Heart right ventricle (tissue), 16 donors: ENCODE results near the gene COG2. TPM values are rescaled to one million over a fixed set of nuclear protein-coding genes. Genes with fewer than 3 reads are reported as not detected.
"Not testable (repeated sequence)": the region's sequence is repeated elsewhere in the genome, so short reads cannot be mapped to it uniquely, and the experiment has no call there.

Experiments used
- ATAC-seq, 8 donors: fragments of 200-7000 bp; cut with Tn5 transposase; one replicate each; pipeline ENCODE4 v1.9.1; 2020; ENCODE audit warnings: mild to moderate bottlenecking in 8 of 8, moderate library complexity in 8 of 8, moderate number of reproducible peaks in 1 of 8
- DNase-seq, 2 donors: peaks; one replicate each; pipeline ENCODE4 v3.0.0-alpha.2; 2020
- H3K27ac ChIP-seq, 10 donors: fragments of 200-600 bp; sonication (generic) in 2 of 10; one replicate each; pipeline versions ENCODE4 v1.5.0 to v1.8.0; 2020 to 2022; ENCODE audit warnings: mild to moderate bottlenecking in 3 of 10
- H3K27me3 ChIP-seq, 7 donors: fragments of 200-600 bp; one replicate each; pipeline ENCODE4 v1.8.0; 2021 to 2022; ENCODE audit warnings: mild to moderate bottlenecking in 2 of 7
- H3K36me3 ChIP-seq, 9 donors: fragments of 200-600 bp; sonication (generic) in 1 of 9; one replicate each; pipeline versions ENCODE4 v1.5.0 to v1.8.0; 2020 to 2022; ENCODE audit warnings: mild to moderate bottlenecking in 2 of 9
- H3K4me1 ChIP-seq, 9 donors: fragments of 200-600 bp; sonication (generic) in 1 of 9; one replicate each; pipeline versions ENCODE4 v1.5.0 to v1.8.0; 2020 to 2022; ENCODE audit warnings: mild to moderate bottlenecking in 4 of 9
- H3K4me3 ChIP-seq, 10 donors: fragments of 200-600 bp; sonication (generic) in 2 of 10; one replicate each; pipeline versions ENCODE4 v1.5.0 to v1.8.0; 2020 to 2022; ENCODE audit warnings: mild to moderate bottlenecking in 7 of 10, moderate library complexity in 2 of 10
- H3K9me3 ChIP-seq, 11 donors: fragments of 200-600 bp in 10 of 11; sonication (generic) in 2 of 11; one replicate each; pipeline versions ENCODE4 v1.5.0 to v1.8.0; 2013 to 2022; ENCODE audit warnings: mild to moderate bottlenecking in 2 of 11, control low read depth in 1 of 11, moderate library complexity in 1 of 11
- WGBS, 2 donors: extraction: QIAGEN DNeasy Blood & Tissue Kit; methylation state at CpG; one replicate each; pipeline ENCODE4 v1.1.7; 2013; ENCODE audit warnings: inconsistent platforms in 1 of 2; 5-methylcytosine and 5-hydroxymethylcytosine counted together
- intact Hi-C, 10 donors: fragments of 100-400 bp; cut with DNase I; formaldehyde crosslinking; loops; one replicate each; pipeline versions ENCODE4 v1.11.1 to v1.14.2; 2022
- polyA plus RNA-seq, 2 donors: library from polyadenylated mRNA; stranded (reverse); fragments of 200-250 nt; gene quantifications; one replicate each; pipeline ENCODE4 v1.2.3, GENCODE V29; 2013
- total RNA-seq, 10 donors: library from RNA; stranded (reverse); fragmentation: NEBNext Ultra II Directional in 3 of 10; extraction: Animal tissue kit (Norgen Biotek cat#: 25700) in 3 of 10; gene quantifications; one replicate each; pipeline versions ENCODE4 v1.2.1 to v1.2.4, GENCODE V29; 2021 to 2023
- TF ChIP-seq, protein P1 (sequence below), 9 donors: fragments of 200-600 bp; sonication (generic) in 2 of 9; IDR thresholded peaks; one replicate each; pipeline versions ENCODE4 v1.5.0 to v1.8.0; 2021 to 2022; ENCODE audit warnings: antibody characterized with exemption in 9 of 9, mild to moderate bottlenecking in 5 of 9, moderate library complexity in 1 of 9
- donor health status: Arrhythmogenic right ventricular cardiomyopathy.
- donor health status: ischemic (EF 13 %, LVEDD 7.1; RV severe dilation, severe dysfunction).
- donor health status: healthy with polysubstance abuse.
- donor health status: DM: no; HTN: yes; CAD: no.
- donor health status: DM: no; HTN: no; CAD: no.
- donor health status: ischemic (EF 25% LVEDD 6.9; RV normal size, moderate dysfunction).
- donor health status: ischemic (EF 25% LVEDD 5.7; RV mildly dilated, moderate dysfunction).
- donor health status: healthy.
- donor health status: DM: yes; HTN: yes; CAD: no.
- donor health status: Ischemic cardiomyopathy.
- donor health status: ischemic (EF 35%, LVEDD 5.7; RV mildly dilated, moderate dysfunction).
- donor health status: nonischemic (EF 11% LVEDD 7.7; RV severe dilation, severe dysfunction).
- donor health status: DM: yes; HTN: yes; CAD: no.
- donor health status: PGD.
- donor health status: ischemic (EF 29% LVEDD 5.4; RV normal size, mild dysfunction).
- donor health status: nonischemic (EF 23%, LVEDD 6.1; RV moderate dilation, normal function).

COG2 gene
- total and polyA plus RNA-seq, 12 donors, result 7.5 to 36.5 (median 24.6) TPM

DNA sequence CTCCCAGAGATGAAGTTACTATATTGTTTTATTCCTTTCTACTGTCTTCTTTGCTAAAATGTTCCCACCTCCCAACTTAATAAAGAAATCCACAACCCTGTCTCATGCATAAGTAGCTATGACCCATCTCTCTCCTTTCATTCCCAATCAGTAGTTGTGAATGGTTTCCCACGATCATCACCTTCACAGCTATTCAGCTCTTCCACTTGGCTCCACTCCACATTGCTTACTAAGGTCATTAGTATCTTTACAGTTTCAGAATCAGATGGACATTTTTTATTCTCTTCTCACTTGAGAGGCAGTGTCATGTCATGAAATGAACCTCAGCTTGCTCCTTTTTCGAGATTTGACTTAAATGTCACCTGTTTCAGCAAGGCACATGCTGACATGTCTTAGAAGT is 47.1 kb upstream of the COG2 start:
- intact Hi-C loops, result no loop called here

DNA sequence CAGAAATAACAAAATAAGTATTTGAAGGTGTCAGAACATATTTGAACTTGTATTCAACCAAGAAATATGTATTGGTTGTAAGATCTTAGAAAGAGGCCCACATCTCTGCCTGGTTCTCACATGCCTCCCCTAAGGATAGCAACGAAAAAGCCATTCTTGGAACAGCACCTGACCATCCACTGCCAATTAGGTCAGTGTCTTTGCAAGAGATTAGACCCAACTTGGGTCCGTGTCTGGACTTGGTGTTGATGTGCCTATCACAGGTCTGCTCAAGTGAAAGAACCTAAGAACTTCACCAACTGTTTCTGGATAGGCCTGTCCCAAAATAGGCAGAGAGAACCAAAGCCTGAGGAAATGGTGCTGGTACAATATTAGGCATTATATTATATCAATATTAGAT is 46.0 kb upstream of the COG2 start:
- Histone ChIP-seq H3K4me3 (no peak overlapping the region), H3K36me3 (no peaks in the 10 kb centered on the region), H3K27ac (no peak overlapping the region), H3K4me1 (no peaks in the 10 kb centered on the region), H3K9me3 (peaks cover 0 to 11% (median 0%) of the 10 kb centered on the region in 11 donors), H3K27me3 (peaks cover 0 to 8% (median 0%) of the 10 kb centered on the region in 7 donors)
- TF ChIP-seq, protein P1, sequence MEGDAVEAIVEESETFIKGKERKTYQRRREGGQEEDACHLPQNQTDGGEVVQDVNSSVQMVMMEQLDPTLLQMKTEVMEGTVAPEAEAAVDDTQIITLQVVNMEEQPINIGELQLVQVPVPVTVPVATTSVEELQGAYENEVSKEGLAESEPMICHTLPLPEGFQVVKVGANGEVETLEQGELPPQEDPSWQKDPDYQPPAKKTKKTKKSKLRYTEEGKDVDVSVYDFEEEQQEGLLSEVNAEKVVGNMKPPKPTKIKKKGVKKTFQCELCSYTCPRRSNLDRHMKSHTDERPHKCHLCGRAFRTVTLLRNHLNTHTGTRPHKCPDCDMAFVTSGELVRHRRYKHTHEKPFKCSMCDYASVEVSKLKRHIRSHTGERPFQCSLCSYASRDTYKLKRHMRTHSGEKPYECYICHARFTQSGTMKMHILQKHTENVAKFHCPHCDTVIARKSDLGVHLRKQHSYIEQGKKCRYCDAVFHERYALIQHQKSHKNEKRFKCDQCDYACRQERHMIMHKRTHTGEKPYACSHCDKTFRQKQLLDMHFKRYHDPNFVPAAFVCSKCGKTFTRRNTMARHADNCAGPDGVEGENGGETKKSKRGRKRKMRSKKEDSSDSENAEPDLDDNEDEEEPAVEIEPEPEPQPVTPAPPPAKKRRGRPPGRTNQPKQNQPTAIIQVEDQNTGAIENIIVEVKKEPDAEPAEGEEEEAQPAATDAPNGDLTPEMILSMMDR (IDR thresholded peaks at IDR 0.05), result no peak
- intact Hi-C loops, result no loop called here
- no peak for DNase-seq
- ATAC-seq, result no peak
- WGBS, 2 donors, result 48 to 74% methylated on average over 2 of the region's 2 CpGs

More for the DNA sequence above, 47.1 kb upstream of the COG2 start:
- Histone ChIP-seq H3K27me3 (peaks cover 0 to 8% (median 0%) of the 10 kb centered on the region in 7 donors), H3K27ac (no peak overlapping the region), H3K4me1 (no peaks in the 10 kb centered on the region), H3K36me3 (no peaks in the 10 kb centered on the region), H3K9me3 (peaks cover 0 to 11% (median 0%) of the 10 kb centered on the region in 11 donors), H3K4me3 (no peak overlapping the region)
- DNase-seq (no peak), ATAC-seq (no peak)
- TF ChIP-seq, protein P1 (IDR thresholded peaks at IDR 0.05), result no peak
- 69 to 70% methylated on average over 2 of the region's 2 CpGs for WGBS, 2 donors

DNA sequence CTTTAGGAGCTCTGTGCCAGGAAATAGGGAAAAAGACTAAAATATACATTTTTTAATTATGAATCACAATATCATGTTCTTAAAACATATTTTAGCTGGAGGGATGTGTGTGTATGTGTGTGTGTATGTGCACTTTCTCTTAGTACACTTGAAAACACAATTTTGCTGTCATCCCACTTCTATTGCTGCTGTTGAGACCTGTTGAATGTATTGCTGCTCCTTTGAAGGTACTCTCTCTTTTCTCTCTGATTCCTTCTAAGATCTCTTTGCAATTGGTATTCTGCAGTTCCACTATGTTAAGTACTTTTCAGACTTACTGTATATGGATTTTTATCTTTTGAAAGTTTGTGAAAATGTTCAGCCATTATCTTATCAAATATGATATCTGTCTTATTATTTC is 43.5 kb upstream of the COG2 start:
- H3K27me3 ChIP-seq, result peaks cover 0 to 5% (median 0%) of the 10 kb centered on the region in 7 donors
- DNase-seq (no peak), ATAC-seq (no peak)
- peaks cover 0 to 11% (median 0%) of the 10 kb centered on the region in 11 donors for H3K9me3 ChIP-seq
- TF ChIP-seq, protein P1 (IDR thresholded peaks at IDR 0.05), result no peak
- H3K4me1 ChIP-seq, result no peaks in the 10 kb centered on the region
- no peak overlapping the region for H3K4me3 ChIP-seq
- H3K27ac ChIP-seq, result no peak overlapping the region
- no peaks in the 10 kb centered on the region for H3K36me3 ChIP-seq
- intact Hi-C loops, result no loop called here

DNA sequence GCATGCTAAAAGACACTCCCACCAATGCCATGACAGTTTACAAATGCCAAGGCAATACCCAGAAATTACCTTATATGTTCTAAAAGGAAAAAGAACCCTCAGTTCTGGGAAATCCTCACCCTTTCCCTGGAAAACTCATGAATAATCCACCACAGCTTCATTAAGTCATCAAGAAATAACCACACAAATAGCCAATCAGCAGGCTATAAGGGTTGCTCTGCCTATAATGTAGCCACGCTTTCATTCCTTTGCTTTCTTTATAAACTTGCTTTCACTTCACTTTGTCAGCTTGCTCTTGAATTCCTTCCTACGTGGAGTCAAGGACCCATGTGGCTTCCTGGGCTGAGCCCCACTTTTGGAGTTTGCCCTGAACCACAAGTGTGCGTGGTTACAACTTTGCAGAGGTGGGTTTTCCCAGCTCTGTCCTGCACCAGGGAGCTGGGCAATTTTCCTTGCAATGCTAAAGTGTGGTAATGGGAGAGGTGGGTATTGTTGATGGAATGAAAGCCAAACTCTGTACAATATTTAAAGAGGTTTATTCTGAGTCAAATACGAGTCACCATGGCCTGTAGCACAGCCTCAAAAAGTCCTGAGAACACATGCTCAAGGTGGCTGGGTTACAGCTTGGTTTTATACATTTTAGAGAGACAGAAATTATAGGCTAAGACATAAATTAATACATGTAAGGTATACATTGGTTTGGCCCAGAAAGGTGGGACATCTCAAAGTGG is 42.2 kb upstream of the COG2 start:
- Histone ChIP-seq H3K27ac (no peak overlapping the region), H3K36me3 (no peaks in the 10 kb centered on the region), H3K9me3 (peaks cover 0 to 11% (median 0%) of the 10 kb centered on the region in 11 donors), H3K4me3 (no peak overlapping the region), H3K27me3 (peaks cover 0 to 5% (median 0%) of the 10 kb centered on the region in 7 donors), H3K4me1 (no peaks in the 10 kb centered on the region)
- intact Hi-C loops, result no loop called here
- TF ChIP-seq, protein P1 (IDR thresholded peaks at IDR 0.05), result no peak
- ATAC-seq (no peak), DNase-seq (no peak)
- 82 to 86% methylated on average over 4 of the region's 4 CpGs for WGBS, 2 donors

DNA sequence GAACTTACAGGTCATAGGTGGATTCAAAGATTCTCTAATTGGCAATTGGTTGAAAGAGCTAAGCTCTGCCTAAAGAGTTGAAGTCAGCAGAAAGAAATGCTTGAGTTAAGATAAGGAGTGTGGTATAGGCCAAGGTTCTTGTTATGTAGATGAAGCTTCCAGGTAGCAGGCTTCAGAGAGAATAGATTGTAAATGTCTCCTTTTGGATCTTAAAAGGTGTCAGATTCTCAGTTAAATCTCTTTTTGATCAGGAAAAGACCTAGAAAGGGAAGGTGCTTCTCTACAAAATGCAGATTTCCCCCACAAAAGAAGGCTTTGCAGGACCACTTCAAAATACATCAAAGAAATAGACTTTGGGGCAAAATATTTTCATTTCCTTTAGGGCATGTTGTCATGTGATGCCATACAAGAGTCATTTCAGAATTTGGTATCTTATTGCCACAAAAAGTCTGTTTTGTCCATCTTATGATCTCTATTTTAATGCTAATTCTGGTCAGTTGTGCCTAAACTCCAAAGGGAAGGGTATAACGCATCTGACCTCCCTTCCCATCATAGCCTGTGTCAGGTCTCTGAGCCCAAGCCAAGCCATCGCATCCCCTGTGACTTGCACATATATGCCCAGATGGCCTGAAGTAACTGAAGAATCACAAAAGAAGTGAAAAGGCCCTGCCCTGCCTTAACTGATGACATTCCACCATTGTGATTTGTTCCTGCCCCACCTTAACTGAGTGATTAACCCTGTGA is 41.5 kb upstream of the COG2 start:
- H3K36me3 ChIP-seq, H3K4me3 ChIP-seq, ATAC-seq, H3K27me3 ChIP-seq, DNase-seq, intact Hi-C loops, H3K4me1 ChIP-seq, H3K27ac ChIP-seq: not testable (repeated sequence)
- 86 to 88% methylated on average over 2 of the region's 2 CpGs for WGBS, 2 donors
- H3K9me3 ChIP-seq, result peaks cover 0 to 11% (median 0%) of the 10 kb centered on the region in 11 donors
